ENCODE results near the gene GDF11. TPM values are rescaled to one million over a fixed set of nuclear protein-coding genes. Genes with fewer than 3 reads are reported as not detected.

Gene GDF11
- total RNA-seq, 1 donor from 2014 or later: 50.3 TPM

- H3K27ac Mint-ChIP-seq: no peak overlapping the region
- H3K9me3 Mint-ChIP-seq (ENCODE audit: low read depth): no peaks in the 10 kb centered on the region
- no peak for DNase-seq (ENCODE audit: low spot score, unreplicated experiment)
- H3K36me3 Mint-ChIP-seq (ENCODE audit: insufficient read depth): no peaks in the 10 kb centered on the region
- H3K4me3 Mint-ChIP-seq (ENCODE audit: low read depth): no peak overlapping the region
- peaks cover under 1% of the 10 kb centered on the region for H3K4me1 Mint-ChIP-seq (ENCODE audit: low read depth)
- TF ChIP-seq CTCF (IDR thresholded peaks at IDR 0.05; ENCODE audit: unreplicated experiment): no peak
- H3K27me3 Mint-ChIP-seq: peaks cover 53% of the 10 kb centered on the region
Observed at GRCh38 chr12:55699471-55700055, 43.4 kb upstream of the GDF11 start.

- H3K27ac Mint-ChIP-seq: no peak overlapping the region
- no peaks in the 10 kb centered on the region for H3K9me3 Mint-ChIP-seq (ENCODE audit: low read depth)
- TF ChIP-seq CTCF (IDR thresholded peaks at IDR 0.05; ENCODE audit: unreplicated experiment): no peak
- no peak overlapping the region for H3K4me3 Mint-ChIP-seq (ENCODE audit: low read depth)
- no peak for DNase-seq (ENCODE audit: low spot score, unreplicated experiment)
- peaks cover 62% of the 10 kb centered on the region for H3K27me3 Mint-ChIP-seq
- H3K36me3 Mint-ChIP-seq (ENCODE audit: insufficient read depth): no peaks in the 10 kb centered on the region
- H3K4me1 Mint-ChIP-seq (ENCODE audit: low read depth): peaks cover 6% of the 10 kb centered on the region
Observed at GRCh38 chr12:55700255-55701018, 42.5 kb upstream of the GDF11 start.

GRCh38 chr12:55702861-55703260 is 40.1 kb upstream of the GDF11 start:
- no peak overlapping the region for H3K4me3 Mint-ChIP-seq (ENCODE audit: low read depth)
- no peak for TF ChIP-seq CTCF (IDR thresholded peaks at IDR 0.05; ENCODE audit: unreplicated experiment)
- H3K9me3 Mint-ChIP-seq (ENCODE audit: low read depth): no peaks in the 10 kb centered on the region
- H3K36me3 Mint-ChIP-seq (ENCODE audit: insufficient read depth): no peaks in the 10 kb centered on the region
- H3K27ac Mint-ChIP-seq: no peak overlapping the region
- peaks cover 12% of the 10 kb centered on the region for H3K4me1 Mint-ChIP-seq (ENCODE audit: low read depth)
- DNase-seq (ENCODE audit: low spot score, unreplicated experiment): no peak
- H3K27me3 Mint-ChIP-seq: peaks cover 72% of the 10 kb centered on the region

- H3K27me3 Mint-ChIP-seq: peaks cover 73% of the 10 kb centered on the region
- no peaks in the 10 kb centered on the region for H3K9me3 Mint-ChIP-seq (ENCODE audit: low read depth)
- TF ChIP-seq CTCF (IDR thresholded peaks at IDR 0.05; ENCODE audit: unreplicated experiment): no peak
- no peaks in the 10 kb centered on the region for H3K36me3 Mint-ChIP-seq (ENCODE audit: insufficient read depth)
- DNase-seq (ENCODE audit: low spot score, unreplicated experiment): no peak
- no peak overlapping the region for H3K4me3 Mint-ChIP-seq (ENCODE audit: low read depth)
- no peak overlapping the region for H3K27ac Mint-ChIP-seq
- H3K4me1 Mint-ChIP-seq (ENCODE audit: low read depth): peaks cover 12% of the 10 kb centered on the region
Observed at GRCh38 chr12:55703288-55703687, 39.6 kb upstream of the GDF11 start.

GRCh38 chr12:55703901-55704761 is 38.8 kb upstream of the GDF11 start:
- H3K4me3 Mint-ChIP-seq (ENCODE audit: low read depth): no peak overlapping the region
- H3K27me3 Mint-ChIP-seq: peaks cover 79% of the 10 kb centered on the region
- peaks cover 14% of the 10 kb centered on the region for H3K4me1 Mint-ChIP-seq (ENCODE audit: low read depth)
- H3K9me3 Mint-ChIP-seq (ENCODE audit: low read depth): no peaks in the 10 kb centered on the region
- no peaks in the 10 kb centered on the region for H3K36me3 Mint-ChIP-seq (ENCODE audit: insufficient read depth)
- no peak overlapping the region for H3K27ac Mint-ChIP-seq
- TF ChIP-seq CTCF (IDR thresholded peaks at IDR 0.05; ENCODE audit: unreplicated experiment): no peak
- no peak for DNase-seq (ENCODE audit: low spot score, unreplicated experiment)

Measured in progenitor cell of endocrine pancreas (in vitro differentiated cells).